ENCODE measurements around the gene METTL25B.
A peak's percentile ranks its signal among the peaks of the same experiment; 100 is the strongest.
"Not testable (repeated sequence)": the region's sequence is repeated elsewhere in the genome, so short reads cannot be mapped to it uniquely, and the experiment has no call there.

Gene METTL25B

DNA sequence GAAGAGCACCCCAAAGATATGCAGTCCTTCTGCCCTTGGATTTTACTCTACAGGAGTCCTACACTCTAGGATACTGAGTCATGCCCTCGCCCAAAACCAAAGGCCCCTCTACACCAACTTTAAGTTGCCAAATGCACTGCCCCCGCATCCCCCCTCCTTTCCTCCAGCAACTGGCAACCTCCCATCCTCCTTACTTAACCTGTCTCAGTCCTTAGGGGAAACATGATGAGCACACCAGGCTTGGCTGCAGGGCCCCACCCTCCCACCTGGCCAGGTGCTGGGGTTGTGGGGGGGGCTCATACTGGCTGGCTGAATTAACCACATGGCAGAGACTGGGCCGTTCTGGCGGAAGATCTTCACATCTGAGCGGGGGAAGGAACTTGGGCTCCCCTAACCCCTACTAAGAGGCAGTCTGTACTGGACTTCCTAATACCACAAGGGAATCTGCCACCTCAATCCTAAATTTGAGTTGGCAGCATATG lies 22.0 kb downstream of the METTL25B start:
- DNase-seq, result no peak

DNA sequence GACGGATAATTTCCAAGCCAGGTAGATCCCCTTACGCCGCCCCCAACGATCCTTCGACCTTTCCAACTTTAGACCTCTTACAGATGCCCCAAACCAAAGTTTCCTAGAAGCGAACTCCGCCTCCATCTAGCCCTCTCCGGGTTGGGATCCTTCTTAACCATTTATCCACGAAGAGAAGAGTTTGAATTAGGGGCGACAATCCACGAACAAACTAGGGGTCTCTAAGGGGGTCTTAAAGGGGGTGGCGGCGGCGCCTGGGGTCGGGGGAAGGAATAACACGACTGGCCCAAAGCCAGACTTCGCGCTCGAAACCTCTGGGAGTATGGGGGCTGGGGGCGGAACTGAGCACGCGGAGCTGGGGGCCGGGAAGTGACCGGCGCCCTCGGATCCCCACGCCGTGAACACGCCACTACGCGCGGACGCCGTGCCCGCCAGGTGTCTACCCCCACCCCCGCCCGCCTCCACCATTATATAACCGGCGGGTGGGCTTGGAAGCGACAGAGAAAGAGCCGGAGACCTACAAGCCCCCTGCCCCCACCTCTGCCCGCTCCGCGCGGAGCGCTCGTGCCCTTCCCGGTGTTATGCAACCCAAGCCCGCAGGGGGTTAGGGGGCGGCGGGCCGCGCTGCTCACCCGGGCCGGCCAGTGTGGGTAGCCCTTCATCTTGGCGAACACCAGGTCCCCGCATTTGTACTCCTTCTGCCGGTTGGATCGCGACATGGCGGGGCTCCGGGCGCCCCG lies 22.6 kb downstream of the METTL25B start:
- no peak for DNase-seq

DNA sequence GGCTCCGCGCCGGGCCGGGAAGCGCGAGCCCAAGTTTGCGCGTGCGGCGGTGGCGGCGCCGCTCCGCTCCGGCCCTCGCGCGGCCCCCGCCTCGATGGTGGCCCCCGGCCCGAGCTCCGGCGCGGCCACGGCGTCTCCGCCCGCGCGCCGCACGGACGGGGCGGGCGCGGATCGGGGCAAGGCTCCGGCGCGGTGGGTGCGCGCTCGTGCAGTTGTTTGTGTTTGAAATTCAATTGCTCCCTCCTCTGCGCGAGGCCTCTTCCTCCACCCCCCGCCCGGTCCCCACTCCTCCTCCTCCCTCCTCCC lies 23.1 kb downstream of the METTL25B start, which contains the start of gene HDGF:
TSS of gene HDGF (minus strand) at position 225 of the 306 bp plus-strand sequence. CDS start 246 bp downstream, outside the sequence.
- no peak for DNase-seq

DNA sequence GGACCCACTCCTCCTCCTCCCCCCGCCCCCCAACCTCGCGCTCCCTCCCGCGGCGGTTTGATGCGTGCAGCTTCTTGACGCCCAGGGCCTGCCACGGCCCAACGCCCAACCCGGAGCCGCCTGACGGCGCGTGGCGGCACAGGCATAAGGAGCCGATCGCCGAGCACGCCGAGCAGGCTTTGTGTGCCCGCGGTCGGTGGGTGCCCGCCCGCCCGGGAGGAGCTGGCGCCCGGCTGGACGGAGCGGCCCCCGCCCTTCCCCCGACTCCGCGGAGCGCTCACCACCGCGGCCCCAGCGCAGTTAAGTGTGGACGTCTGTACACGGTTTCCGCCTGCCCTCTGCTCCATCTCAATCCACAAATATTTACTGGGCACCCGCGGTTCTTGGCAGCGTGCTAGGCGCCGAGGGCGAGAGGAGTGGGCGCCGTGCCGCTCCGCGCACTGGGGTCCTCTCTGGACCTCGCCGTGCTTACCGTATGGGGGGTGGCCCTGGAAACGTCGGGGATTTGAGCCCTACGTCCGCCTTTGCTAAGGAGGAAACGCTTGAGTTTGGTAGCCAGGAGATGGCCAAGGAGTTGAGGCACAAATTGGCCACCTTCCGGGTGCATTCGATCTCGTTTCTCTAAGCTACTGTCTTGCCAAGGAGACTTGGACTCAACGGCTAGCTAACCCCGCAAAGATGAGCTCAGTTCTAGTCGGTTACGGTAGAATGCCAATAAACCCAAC lies 23.6 kb downstream of the METTL25B start:
- DNase-seq, result peak; percentile 97

DNA sequence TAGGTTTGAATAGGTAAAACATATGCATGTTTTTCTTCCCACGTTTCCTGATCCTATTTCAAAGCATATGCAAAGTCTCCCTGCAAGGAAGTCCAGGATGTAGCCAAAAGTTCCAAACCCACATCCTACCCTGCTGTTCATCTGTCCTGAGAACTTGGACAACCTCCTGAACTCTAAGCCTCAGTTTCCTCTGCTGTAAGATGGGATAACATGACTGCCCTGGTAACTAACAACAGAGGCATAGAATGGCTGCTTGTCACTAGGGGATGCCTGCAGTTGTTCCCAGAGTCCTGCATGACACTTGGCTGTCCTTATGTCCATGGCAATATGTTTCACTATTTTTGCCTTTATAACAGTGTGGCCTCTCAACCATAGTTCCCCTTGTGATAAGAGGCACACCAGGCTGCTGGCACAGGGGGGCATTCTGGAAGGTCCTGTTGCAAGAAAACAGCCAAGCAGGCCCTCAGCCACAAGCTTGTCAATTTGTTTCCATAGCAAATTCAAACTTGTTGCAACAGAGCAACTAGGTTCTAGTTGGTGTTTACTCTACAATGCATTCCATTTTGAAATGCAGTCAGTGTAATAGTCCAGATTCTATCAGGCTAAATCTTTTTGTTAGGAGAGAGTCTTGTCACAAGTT lies 24.7 kb downstream of the METTL25B start:
- no peak for DNase-seq

DNA sequence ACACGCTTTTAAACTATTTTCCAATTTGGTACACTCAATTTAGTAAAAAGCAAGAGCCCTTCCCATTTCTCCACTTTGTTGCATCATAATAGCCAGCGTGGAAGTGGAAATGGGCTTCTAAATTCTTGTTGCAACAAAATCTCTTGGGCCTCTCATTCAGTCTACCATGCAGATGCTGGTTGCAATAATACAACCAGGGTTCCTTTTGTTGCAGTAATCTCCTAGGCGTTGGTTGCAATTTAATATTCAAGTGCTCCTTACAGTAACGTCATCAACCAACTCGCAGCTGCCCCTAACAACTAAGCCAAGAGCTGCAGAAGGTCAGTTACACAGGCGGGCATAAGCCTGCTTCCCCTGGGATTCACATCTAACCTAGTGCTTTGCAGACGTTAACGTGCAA lies 25.9 kb downstream of the METTL25B start:
- no peak for DNase-seq

DNA sequence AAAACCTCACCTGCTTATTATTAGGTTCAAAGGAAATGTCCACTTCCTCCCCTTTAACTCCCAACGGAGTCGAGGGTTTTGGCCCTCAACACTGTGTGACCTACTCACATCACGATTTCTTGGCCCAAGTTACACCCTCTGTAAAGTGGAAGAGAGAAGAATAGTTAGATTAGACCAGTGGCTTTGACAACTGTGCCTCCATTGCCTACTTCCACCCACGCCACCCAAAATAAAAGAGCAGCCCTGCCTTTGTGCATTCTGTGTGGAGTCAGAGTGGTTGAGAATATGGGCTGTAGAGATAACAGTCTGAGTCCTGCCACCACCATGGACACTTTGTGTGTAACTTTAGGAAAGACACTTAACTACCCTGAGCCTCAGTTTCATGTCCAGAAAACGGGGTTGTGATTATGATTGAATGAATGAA lies 27.3 kb downstream of the METTL25B start:
- DNase-seq, result no peak

DNA sequence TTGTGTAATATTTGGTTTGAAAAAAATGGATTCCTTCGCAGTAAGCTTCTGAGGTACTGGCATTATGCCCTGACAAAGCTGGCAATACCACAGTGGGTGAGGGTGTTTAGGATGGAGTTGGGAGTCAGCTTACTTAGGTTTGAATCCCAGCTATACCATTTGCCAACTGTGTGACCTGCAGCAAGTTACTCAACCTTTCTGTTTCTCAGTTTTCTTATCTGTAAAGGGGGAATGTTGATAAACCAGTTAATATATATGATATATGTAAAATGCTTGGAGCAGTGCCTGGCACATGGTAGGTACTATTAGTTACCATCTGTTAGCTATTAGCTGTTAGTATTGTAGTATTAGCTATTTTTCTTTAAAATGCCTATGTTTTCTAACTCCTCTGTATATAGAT lies 28.1 kb downstream of the METTL25B start:
- no peak for DNase-seq

DNA sequence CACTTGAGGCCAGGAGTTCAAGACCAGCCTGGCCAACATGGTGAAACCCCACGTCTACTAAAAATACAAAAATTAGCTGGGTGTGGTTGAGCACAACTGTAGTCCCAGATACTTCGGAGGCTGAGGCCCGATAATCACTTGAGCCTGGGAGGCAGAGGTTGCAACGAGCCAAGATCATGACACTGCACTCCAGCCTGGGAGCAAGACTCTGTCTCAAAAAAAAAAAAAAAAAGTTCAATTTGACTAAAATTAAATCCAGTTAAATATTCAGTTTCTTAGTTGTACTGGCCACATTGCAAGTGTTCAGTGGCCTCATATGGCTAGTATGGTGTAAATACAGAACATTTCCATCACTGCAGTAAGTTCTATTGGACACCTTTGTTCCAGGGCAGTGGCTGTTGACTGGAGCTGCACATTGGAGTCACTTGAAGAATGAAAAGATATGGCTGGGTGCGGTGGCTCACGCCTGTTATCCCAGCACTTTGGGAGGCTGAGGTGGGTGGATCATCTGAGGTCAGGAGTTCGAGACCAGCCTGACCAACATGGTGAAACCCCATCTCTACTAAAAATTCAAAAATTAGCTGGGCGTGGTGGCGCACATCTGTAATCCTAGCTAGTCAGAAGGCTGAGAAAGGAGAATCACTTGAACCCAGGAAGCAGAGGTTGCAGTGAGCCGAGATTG lies 29.4 kb downstream of the METTL25B start:
- DNase-seq, result not testable (repeated sequence)

DNA sequence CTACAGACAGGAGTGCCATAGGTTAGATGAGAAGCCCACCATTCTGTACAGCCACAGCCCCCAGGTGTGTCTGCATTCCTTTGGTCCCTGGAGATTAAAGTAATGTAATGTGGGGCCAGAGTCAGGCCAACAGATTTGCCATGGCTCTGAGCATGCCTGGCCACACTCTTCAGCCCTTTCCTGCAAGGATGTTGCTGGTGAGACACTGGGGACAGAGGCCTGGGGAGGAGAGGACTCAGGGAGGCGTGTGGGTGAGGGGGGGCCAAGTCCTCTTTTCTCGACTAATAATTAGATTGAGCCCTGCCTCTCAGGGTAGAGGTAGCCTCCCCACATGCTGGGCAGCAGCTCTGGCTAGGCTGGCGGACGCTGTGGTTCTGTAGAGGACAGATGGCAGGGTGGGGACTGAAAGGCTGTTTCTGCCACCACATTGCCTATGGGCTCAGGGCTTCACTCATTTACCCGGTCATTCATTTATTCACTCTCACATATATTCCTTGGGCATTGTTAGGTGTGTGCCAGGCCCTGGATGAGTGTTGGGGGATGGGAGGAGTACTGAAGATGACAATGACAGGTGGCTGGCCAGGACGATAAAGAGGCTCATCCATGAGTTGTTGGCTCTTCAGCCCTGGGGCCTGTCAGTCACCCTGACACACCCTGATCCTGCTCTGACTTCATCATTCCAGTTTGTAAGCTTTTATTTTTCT lies 32.0 kb downstream of the METTL25B start:
- no peak for DNase-seq

DNA sequence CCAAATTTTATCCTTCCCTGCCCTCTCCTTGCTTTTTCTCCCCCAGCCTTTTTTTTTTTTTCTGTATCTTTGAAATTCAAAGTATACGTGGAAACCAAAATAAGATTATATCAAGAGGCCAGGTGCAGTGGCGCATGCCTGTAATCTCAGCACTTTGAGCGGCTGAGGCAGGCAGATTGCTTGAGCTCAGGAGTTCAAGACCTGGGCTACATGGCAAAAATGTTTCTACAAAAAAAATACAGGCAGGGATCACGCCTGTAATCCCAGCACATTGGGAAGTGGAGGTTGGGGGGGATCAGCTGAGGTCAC lies 32.5 kb downstream of the METTL25B start:
- no peak for DNase-seq

DNA sequence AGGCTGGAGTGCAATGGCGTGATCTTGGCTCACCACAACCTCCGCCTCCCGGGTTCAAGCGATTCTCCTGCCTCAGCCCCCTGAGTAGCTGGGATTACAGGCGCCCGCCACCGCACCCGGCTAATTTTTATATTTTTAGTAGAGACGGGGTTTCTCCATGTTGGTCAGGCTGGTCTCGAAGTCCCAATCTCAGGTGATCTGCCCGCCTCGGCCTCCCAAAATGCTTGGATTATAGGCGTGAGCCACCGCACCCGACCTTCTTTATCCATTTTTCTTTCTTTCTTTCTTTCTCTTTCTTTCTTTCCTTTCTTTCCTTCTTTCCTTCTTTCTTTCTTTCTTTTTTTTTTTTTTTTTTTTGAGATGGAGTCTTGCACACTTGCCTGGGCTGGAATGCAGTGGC lies 36.9 kb downstream of the METTL25B start:
- DNase-seq, result not testable (repeated sequence)

DNA sequence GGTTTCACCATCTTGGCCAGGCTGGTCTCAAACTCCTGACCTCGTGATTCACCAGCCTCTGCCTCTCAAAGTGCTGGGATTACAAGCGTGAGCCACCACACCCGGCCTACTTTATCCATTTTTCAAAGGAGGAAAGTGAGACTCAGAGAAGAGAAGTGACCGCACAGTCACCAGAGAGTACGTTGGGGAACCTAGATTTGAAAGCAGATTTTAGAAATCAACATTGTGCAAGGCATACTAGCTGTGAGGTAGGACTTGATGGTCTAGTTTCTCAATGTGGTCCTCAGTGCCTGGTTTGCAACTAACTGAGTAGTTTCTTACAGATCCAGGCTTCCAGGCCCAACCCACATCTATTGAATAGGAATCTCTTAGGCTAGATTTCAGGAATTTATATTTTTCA lies 37.4 kb downstream of the METTL25B start:
- DNase-seq, result no peak

DNA sequence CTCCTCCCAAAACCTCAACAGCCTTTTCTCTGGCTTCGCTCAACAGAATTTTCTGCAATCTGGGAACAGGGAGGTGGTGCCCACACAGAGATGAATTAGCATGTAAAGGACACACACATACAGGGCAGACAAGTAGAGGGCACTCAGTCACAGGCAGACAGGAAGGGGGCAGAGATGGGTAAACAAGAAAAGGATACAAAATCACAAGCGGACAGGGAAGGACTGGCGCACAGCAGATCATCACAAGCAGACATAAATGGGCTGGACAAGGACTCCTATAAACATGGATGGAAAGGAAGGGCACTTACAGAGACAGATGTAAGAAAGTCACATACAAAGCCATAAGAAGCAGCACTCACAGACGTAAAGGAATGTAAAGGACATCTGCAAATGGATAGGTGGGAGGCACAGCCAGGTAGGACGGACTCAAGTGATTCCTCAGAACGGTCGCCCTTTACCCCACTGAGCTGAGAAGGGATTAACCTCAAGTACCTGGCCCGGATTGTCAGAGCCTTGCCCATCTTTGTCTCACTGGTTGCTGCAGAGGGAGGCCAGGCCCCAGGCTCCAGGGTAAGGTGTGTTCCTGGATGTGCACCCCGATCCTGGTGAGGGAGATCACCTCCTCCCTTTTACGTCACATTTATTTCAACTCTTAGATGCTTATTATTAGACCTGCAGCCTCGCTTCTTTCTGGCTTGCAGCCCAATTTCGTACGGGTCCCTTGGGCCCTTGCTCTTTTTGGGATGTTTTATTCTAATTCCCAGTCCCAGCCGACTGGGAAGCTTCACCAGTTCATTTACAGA lies 38.2 kb downstream of the METTL25B start:
- no peak for DNase-seq

DNA sequence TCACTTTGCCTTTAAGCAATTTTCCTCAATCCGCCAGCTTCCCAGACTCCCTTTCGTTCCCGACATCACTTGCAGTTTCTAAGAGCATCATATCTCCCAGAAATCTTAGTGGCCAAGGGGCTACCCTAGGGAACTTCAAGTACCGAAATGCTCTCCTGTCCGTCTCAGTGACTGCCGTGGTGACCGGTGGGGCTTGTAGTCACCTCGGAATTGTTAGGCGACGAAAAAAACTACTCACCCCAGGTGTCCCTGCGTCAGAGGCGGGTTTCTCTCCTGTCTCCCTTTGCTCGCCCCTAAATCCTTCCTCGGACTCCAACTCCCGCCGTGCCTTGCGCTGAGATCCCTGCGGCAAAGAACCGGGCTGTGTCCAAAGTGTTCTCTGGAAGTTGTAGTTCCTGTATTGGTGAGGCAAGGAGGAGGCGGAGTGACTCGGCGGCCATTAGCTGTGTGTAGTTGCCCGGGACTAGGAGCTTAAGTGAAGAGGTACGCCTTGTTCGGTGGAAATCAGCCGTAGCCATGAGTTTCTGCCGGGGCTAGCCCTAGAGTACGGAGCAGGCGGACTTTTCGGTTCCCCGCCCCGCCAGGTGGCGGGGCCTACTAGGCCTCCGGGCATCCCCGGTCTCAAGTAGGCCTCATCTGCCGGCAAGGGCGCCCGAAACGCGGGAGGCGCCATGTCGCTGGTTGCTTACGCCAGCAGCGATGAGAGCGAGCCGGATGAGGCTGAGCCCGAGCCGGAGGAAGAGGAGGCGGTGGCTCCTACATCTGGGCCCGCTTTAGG lies 39.0 kb downstream of the METTL25B start, which contains the start of gene PRCC:
TSS of gene PRCC (plus strand) at position 435 of the 778 bp plus-strand sequence. CDS start at position 672, 237 bp downstream.
- peak; percentile 100 for DNase-seq

DNA sequence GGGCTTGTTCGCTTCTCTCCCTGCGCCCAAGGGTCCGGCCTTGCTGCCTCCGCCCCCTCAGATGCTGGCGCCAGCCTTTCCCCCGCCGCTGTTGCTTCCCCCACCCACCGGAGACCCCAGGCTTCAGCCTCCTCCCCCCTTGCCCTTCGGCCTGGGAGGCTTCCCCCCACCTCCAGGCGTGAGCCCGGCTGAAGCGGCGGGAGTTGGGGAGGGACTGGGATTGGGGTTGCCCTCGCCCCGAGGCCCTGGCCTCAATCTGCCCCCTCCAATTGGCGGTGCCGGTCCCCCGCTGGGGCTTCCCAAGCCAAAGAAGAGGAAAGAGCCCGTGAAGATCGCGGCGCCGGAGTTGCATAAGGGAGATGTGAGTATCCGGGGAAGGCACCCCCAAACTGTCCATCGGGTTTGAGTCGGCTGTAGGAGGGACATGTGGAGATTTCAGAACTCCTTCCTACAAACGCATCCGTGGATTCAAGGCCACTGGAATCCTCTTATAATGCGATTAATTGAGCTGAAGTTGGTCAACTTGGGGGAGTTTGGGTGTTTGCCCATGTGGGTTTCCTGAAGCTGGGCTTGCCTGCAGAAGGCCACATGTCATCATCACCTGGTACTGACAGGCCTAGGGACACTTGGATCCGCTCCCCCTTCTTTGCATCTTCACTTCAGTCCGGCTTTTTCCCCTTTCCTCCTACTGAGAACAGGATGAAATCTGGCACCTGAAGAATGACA lies 39.8 kb downstream of the METTL25B start:
- no peak for DNase-seq

DNA sequence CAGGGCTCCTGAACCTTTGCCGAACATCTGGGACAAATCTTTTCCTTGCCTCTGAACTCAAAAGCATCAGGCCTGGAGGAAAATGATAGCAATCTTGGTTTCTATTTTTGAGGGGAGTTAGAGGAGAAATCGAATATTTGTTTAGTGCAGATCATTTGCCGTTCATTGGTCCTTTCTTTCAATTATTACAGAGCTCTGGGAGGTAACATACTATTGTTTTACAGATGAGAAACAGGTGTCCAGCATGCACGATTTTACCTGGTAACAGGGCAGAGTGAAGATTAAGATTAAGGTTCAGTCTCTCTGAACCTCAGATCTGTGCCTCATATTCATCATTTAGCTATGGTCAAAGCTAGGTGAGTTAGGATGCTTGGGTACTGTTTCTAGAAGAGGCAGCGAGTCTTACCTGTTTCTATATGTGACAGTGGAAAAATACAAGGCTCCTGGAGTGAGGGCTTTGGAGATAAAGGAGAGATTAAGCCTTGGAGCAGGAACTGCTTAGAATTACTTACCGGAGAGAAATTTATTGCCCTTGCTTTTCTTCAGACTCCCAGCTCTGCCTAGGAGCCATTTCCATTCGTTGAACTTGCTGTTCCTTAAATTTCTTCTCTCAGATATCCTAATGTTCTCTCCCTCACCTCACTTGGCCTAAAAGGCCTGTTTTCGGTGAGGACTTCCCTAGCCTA lies 40.5 kb downstream of the METTL25B start:
- no peak for DNase-seq

DNA sequence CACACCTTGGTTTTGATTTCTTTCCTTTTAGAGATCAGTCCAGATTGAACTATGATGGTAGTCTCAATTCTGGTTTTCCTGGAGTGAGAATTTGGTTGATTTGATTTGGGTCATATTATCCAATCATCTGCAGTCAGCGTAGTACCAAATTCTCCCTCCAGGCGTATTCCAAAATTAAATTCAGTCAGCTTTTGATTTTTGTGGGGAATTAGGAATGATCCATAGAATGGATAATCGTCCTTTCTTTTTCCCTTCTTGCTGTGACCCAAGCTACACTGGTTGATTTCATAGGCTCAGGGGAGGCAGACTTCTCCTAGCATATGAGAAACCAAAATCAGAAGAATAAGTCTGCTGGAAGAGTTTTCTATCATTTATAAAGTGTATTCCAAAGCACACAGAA lies 44.0 kb downstream of the METTL25B start:
- no peak for DNase-seq

DNA sequence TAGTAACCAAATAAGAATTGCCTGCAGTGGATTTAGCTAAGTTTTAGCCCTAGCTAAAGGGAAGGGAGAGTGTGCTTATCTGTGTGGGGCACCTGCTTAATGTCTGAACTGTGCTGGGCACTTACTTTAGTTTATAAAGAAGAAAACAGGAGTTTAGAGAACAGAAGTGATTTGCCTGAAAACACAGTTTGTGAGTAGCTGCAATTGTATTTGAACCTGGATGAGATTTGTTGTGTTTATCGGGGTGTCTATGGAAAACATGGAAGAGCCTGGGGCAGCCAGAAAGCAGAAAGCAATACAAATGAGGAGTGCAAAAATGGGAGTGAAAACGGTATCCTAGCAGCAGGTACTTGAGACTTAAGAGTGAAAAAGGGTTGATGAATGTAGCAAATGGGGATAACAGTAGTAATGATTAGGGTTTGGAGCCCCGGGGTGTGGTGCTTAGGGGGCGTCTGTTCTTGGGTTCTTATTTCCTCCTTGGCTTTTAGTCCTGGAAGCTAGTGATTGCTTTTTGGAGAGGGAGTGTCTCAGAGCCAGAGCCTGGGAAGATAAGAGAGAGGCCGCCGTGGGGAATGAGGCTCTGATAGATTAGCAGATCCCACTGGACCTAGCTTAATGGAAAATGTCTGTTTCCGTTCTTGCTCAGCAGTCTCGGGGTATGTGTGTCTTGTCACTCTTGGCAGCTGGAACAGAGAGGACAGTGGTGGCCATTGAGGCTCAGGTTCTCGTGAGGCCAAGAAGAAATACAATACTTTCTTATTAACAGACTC lies 44.6 kb downstream of the METTL25B start:
- DNase-seq, result no peak
